ENCODE measurements around the gene RASSF4.

Gene RASSF4

GRCh38 chr10:45015590-45015989 is 56.0 kb downstream of the RASSF4 start:
- DNase-seq = no peak

GRCh38 chr10:45023426-45023825 is 63.8 kb downstream of the RASSF4 start:
- DNase-seq = no peak

DNA sequence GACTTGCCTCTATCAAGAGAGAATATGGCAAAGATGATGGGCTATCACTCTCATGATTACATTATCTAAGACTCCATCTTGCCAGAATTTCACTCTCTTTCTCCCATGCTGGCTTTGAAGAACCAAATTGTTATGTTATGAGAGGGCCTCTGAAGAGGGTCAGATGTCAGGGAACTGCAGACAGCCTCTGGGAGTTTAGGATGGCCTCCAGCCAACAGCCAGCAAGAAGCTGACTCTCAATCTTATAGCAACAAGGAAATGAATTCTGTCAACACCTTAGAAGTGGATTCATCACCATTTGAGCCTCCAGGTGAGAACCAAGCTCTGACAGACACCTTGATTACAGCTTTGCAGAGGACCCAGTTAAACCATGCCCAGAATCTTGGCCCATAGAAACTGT is 74.7 kb downstream of the RASSF4 start:
- no peak for DNase-seq

DNA sequence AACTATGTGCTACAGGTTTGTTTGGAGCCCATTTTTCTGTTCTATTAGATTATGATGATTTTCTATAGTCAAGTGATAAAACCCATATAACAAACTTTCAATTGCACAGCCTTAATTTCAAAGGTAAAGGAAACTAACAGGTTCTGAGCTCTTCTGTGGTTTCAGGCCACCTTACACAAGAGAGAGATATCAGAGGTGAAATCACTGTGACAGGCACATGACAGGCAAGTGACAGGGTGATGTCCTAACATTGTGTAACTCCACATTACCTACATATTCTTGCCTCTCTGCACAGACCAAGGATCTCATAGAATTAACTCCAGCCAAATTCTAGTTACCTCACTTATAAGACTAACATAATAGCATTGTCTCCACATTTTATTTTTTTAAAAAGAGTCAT is 76.1 kb downstream of the RASSF4 start:
- no peak for DNase-seq

- no peak for DNase-seq
Measured at GRCh38 chr10:45040921-45041542, 81.4 kb downstream of the RASSF4 start.

DNA sequence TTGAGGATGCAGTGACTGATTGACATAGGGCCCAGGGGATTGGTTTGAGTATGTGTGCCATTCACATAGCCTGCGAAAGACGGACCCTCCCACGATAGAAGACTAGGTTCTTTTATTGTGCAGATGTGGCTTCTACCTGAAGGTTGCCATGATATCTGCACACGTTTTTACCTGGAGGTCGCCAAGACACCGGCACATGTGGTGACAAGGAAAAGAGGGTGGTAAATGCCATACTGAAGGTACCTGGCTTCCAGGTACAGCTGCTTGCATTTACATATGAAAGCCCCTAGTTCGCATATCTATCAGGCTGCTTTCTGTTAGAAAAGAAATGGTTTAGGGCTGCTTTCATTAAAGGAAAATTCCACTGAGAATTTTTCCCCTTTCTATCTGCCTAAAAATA is 84.7 kb downstream of the RASSF4 start:
- no peak for DNase-seq

Measured in NCI-H1048 (cell line).